GM19397 (cell line): ENCODE data around the gene NDC1.
A peak's percentile ranks its signal among the peaks of the same experiment; 100 is the strongest.
"Not testable (repeated sequence)": the region's sequence is repeated elsewhere in the genome, so short reads cannot be mapped to it uniquely, and the experiment has no call there.

Experiments
- ATAC-seq: cut with Tn5 transposase; IDR thresholded peaks from one replicate; pipeline ENCODE4 v1.9.1; 2021; ENCODE audit warnings: mild to moderate bottlenecking, moderate library complexity; ENCODE audit not compliant: unreplicated experiment

Gene NDC1, protein sequence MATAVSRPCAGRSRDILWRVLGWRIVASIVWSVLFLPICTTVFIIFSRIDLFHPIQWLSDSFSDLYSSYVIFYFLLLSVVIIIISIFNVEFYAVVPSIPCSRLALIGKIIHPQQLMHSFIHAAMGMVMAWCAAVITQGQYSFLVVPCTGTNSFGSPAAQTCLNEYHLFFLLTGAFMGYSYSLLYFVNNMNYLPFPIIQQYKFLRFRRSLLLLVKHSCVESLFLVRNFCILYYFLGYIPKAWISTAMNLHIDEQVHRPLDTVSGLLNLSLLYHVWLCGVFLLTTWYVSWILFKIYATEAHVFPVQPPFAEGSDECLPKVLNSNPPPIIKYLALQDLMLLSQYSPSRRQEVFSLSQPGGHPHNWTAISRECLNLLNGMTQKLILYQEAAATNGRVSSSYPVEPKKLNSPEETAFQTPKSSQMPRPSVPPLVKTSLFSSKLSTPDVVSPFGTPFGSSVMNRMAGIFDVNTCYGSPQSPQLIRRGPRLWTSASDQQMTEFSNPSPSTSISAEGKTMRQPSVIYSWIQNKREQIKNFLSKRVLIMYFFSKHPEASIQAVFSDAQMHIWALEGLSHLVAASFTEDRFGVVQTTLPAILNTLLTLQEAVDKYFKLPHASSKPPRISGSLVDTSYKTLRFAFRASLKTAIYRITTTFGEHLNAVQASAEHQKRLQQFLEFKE

DNA sequence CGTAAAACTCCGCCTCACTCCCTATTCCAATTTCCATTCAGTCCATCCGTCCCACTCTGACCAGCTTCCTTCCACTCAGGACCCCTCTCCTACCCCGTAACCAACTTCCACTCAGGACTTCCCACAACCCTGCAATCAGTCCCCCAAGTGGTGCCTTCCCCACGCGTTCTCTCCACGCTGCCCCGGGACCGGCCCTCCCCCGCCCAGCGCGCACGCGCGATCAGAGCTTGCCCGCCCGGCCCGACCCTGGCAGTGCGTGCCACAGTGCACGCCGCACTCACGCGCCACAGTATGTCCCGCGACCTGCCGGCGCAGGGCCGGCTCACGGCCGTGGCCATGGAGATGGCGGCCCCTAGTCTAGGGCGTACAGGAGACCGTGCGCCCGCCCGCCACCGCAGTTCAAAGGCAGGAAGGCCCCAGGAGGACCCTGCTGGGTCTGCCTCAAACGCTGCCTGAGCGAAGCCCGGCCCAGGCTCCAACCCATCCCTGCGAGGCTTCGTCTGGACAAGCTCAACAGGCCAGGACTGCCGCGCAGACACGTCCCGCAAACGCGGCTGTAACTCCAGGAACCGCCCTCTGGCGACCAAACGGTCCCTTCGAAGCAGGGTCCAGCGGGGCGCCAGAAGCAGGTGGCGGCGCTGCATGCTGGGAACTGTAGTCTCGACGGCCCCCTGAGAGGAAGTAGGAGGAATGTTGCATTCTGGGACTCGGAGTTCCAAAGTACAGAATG lies at the start of gene NDC1:
TSS of gene NDC1 (minus strand) at position 373 of the 730 bp plus-strand sequence. CDS start at position 338, 35 bp downstream.
- peak; percentile 86 for ATAC-seq

DNA sequence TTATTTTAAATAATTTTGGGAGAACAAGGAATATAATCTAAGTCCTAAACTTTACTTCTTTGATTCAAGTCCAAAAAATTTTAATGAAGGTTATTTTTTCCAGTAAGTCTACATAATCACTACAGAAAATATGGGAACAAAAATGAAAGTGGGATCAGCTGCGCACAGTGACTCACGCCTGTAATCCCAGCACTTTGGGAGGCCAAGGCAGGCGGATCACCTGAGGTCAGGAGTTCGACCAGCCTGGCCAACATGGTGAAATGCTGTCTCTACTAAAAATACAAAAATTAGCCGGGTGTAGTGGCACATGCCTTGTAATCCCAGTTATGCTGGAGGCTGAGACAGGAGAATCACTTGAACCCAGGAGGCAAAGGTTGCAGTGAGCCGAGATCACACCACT lies 45.5 kb upstream of the NDC1 start:
- not testable (repeated sequence) for ATAC-seq

DNA sequence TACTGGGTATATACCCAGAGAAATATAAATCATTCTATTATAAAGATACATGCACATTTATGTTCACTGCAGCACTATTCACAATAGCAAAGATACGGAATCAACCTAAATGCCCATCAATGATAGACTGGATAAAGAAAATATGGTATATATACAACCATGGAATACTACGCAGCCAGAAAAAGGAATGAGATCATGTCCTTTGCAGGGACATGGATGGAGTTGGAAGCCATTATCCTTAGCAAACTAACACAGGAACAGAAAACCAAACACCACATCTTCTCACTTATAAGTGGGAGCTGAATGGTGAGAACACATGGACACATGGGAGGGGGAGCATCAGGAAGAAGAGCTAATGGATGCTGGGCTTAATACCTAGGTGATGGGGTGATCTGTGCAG lies 43.8 kb upstream of the NDC1 start:
- ATAC-seq, result not testable (repeated sequence)

DNA sequence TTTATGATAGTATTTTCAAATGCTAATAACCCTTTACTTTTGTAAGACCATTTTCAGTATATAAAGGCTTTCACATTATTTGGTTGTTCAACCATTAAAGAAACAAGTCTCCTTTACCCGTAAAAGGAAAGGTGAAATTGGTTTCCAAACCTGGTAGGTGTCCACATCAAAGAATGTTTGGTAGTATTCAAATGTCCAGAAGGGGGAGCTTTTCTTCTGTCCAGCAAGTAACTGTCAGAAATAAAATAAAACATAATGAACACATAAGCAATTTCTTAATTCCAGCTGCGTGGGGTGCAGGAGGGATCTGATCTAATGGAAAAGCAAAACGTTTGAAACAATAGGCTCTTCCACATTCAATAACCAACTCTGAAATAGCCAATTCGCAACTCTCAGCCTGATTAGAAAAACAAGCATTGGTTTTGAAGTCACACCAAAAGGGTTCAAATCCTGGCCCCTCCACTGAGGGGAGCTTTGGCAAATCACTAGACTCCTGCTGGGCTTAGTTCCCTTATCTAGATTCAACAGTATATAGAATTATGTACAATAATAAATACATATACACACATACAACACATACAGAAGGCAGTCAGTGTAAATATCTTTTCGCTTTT lies 40.5 kb upstream of the NDC1 start:
- ATAC-seq, result no peak

DNA sequence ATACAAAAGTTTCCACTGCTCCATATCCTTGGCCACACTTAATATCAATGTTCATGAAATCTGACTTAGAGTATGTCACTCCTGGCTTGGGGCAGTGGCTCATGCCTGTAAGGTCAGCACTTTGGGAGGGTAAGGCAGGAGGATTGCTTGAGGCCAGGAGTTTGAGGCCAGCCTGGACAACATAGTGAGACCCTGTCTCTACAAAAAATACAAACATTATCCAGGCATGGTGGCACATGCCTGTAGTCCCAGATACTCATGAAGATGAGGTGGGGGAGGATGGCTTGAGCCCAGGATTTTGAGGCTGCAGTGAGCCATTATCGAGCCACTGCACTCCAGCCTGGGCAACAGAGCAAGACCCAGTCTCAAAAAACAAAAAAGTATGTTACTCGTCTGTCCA lies 37.1 kb upstream of the NDC1 start:
- ATAC-seq, result not testable (repeated sequence)

DNA sequence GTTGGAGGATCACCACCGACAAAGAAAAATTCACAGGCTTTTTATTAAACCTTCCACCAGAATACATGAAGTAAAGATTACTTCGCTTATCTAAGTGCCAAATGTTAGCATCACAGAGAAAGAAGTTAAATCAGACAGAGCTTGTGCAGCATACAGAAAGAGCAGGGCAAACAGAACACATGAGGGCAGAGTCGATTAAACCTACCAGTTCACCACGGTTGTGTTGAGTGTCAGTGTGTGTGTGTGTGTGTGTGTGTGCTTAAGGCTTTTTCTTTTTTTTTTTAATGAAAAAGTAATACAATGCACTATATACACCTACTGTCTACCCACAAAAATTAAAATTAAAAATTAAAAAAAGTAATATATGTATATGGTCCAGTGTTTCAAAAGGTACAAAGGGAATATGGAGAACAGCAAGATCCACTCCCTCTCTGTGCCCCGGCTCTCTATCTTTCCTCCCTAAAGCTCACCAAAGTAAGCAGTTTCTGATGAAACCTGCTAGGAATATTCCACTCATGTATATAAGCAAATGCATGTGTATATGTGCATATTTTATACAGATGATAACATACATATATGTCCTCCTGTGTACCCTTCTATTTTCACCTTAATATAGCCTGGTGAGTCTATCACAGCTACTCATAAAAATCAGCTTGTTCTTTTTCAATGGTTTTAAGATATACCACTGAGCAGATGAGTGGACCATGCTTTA lies 33.8 kb upstream of the NDC1 start:
- ATAC-seq, result no peak

DNA sequence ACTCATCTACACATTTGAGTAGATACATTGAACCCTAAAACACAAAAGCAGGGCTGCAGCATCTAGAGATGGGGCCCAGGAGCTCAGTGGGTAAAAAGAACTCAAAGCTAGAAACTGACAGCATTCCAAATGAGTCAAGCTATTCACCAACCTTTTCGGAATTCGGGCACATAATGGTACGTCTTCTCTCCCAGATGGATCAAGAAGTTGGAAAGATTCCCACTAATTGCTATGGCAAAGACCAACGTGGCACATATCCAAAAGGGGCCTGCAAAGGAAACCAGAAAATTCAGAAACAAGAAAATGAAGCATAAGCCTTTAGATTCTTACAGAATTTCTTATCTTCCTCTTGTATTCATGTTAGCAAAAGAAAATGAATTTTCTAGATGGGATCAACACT lies 33.1 kb upstream of the NDC1 start:
- no peak for ATAC-seq

DNA sequence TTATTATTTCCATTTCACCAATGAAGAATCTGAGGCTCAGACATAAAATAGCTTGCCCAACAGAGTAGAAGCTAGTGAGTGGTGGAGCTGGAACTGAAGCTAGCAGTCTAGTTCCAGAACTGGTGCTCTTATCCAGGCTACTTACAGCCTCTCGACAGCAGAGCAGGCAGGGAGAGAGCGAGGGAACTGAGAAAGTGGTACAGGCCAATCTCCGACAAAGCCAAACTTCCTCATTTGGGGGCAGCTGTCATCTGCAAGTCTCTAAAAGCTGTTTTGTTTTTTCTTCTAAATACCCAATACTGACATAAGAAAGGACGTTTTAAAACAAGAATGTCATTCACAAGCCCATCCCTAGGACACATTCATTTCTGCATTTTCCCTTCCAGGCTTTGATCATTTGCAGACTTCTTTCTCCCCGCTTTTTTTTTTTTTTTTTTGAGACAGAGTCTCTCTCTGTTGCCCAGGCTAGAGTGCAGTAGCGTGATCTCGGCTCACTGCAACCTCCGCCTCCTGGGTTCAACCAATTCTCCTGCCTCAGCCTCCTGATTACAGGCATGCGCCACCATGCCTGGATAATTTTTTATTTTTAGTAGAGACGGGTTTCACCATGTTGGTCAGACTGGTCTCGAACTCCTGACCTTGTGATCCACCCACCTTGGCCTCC lies 31.5 kb upstream of the NDC1 start:
- no peak for ATAC-seq

DNA sequence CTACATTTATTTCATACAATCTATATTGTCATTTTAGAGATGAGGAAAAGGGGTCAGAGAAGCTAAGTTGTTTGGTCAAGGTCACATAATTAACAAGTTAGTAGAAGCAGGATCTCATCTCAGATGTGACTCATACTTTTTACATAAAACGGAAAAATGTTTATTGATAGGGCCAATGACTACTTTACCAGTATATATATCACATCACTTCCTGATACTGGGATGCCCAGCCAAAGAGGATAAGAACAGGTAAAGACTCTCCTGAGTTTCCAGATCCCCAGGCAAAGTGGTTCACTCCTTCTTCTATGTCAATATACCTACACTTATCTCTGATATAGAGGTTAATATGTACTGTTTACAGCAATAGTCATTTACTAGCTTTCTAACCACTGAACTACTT lies 30.5 kb upstream of the NDC1 start:
- no peak for ATAC-seq

DNA sequence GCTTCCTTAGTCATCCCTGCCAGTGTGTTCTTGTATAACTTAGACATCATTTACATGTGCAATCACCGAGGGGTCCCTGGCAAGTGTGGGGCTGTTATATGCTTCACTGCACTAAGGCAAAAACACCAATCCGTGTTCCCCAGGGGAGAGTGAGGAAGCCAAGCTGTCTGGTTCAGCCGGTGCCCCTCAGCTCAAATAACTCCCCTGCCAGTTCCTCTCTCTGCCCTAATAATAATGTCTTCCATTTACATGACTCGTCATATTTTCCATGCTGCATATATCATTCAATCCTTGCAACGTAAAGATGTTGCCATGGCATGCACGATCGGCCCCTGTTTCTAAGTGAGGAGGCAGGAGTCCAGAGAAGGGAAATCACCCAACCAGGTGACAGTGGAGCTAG lies 24.4 kb upstream of the NDC1 start:
- ATAC-seq, result no peak

DNA sequence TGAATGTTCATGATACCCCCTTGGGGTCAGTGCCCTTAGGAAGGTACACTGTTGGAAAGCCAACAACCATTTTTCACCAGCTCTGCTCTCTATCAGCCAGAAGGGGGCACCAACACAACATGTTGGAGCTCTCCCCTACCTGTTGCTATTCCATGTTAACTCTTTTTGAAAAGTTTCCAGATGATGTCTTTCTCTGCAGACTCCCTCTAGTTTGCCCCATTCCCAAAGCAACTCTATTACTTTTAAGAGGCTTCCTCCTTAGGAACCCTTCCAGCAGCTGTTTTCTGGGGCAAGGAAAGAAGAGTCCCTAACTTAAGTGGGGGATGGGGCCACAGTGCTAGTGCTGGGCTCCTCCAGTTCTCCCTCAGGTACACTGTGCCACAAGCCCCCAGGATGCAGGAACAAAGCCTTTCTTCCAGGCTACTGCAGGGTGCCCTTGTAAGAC lies 22.9 kb upstream of the NDC1 start:
- ATAC-seq, result no peak

DNA sequence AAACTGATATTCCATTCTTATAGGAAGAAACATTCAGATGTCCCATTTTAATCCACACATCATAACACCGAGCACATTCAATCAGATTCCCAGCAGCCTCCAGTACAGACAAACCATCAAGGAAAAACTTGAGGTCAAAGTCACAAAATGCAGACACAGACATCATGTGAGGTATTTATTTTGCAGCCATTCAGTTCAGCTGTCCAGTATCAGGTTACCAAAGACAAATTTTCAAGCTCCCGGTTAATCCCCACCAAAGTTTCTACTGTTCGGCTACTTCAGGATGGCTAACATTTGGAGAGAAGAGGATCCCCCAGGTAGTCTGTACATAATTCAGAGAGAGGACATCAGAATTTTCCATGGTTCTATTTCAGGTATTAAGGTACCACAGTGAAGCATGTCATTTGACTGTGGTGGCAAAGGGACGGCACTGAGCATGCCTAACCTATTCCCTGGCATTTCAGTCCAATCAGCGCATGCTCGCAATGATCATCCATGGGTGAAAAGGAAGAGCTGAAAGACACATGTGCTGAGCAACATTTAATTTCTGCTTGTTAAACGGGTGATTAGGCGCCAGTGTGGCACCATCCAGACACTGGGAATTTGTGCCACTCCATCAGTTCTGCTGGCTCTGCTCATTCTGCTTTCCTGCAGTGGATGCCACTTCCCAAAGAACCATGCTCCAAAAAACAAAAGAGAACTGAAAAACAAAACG lies 13.6 kb upstream of the NDC1 start:
- ATAC-seq, result no peak

DNA sequence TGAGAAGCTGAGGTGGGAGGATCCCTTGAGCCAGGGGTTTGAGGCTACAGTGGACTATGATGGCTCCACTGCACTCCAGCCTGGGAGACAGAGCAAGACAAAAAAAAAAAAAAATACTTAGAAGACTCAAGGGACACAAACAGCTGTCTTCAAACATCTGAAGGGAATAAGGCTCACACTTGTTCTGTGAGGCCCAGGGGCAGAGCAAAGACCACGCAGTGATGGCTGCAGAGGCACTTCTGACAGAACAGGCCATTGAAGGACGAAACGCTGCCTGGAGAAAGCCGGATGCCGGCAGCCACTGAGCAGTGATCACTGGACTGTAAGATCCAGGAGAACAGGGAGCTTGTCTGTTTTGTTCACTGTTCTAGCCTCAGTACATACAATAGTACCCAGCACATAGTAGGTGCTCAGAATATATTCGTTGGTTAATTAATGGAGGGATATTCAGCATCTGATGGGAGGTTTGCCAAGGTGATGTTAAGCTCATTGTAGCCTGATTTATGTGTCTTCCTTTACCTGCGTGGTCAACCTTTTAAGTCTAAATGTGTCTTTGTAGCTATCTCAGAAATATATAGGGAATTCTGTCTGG lies 12.1 kb upstream of the NDC1 start:
- ATAC-seq, result no peak

DNA sequence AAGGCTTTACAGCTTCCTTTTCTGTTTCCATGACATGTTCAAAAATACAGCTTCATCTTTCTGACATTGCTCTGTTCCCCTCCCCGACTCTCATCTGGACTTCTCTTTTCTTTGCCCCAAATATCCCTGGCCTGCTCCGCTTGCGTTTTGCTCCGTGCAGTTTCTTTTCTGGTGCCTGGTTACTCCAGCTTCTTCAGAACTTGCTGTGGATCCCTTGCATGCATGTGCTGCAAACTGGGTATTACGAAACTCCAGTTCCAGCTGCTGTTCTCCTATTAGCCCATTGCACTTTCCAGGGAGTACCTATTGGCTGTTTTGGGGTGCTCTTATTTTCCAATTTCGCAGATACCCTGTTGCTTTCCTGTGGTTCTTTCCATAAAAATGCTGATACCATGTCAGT lies 9.9 kb upstream of the NDC1 start:
- ATAC-seq, result no peak

DNA sequence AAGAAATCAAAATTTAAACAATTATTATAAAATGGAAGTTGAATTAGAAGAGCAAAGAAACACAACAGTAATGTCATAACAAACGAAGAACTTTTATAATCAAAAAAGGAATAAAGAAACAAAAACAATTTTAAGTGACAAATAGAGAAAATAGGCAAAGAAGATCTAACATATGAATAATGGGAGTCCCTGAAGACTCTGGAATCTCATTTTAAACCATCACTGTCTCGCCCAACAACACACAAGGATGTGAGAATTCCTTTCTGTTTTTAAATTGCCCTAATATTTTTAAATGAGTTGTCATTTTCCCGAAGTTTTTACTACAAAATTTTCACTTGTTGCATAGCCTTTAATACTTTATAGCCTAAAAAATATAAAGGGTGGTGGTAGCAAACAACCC lies 4.3 kb upstream of the NDC1 start:
- ATAC-seq, result no peak

DNA sequence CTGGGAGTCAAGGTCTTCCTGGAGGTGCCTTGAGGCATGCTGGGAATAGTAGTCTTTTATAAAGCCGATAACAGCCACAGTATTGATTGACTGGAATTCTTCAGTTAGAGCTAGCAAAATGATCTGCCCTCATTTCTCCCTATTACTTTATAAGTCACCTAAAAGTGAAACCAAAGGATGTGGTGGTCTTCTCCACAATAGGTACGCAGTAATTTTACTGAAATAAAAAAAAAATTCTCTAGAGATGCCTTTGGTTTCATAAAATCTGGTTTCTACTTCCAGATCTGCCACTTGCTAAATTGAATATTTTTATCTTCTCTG lies 518 bp upstream of the NDC1 start:
- no peak for ATAC-seq

DNA sequence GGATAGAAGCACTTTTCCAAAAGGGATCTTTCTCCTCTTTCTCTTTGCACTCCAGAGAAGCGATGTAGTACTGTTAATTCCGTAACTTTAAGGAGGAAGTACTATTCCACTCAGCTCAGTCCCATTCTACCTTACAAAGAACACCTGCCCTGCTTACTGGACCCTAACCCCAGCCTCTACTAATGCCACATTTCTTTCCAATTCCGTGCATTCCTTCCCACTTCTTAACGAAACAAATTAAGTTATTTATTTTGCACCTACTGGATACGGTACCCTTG lies 511 bp downstream of the NDC1 start:
- no peak for ATAC-seq

DNA sequence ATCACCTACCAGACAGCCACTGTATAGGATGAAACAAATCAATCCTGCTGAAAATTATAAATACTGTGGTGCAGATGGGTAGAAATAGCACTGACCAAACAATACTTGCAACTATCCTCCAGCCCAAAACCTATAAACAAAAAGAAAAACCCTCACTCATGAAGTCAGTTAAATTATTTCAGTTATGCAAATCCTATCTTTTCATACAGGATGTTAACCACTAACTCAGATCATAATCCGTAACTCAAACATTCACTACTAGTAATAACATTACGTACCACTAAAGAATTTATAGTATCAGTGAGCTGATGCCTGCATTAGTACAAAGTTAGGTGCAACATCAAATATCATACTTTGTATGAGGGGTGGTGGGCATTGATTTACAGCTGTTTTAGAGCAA lies 2.6 kb downstream of the NDC1 start:
- ATAC-seq, result no peak

DNA sequence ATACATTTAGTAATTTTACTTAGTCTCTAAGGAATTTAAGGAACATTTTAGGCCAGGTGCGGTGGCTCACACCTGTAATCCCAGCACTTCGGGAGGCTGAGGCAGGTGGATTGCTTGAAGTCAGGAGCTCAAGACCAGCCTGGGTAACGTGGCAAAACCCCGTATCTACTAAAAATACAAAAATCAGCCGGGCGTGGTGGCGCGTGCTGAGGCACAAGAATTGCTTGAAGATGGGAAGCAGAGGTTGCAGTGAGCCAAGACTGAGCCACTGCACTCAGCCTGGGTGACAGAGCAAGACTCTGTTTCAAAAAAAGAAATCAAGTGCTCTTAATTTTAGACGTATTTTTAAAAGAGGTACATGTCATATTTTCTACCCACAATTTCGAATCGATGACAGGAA lies 3.3 kb downstream of the NDC1 start:
- ATAC-seq, result no peak

DNA sequence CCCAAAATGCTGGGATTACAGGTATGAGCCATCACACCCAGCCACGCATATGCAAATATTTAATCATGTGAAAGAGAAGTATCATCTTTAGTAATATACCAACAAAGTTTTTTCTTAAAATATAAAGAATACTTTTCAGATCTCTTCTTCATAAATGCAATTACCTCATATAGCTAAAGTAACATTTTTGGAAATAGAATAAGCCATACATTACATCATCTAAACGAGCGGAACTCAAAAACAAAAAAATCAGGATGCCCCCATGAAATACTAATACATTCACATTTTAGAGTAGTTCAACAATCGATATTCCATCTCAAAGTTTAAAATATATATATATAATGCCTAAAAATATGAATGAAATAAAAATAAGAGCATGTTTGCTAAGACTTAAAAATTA lies 4.7 kb downstream of the NDC1 start:
- ATAC-seq, result no peak
